Activated T-helper 1 cell treated with anti-CD3 and anti-CD28 coated beads, Interleukin-2, amount 50 U/mL, for 16 hours (primary cell): ENCODE data around the gene FTL.
"Not testable (repeated sequence)": the region's sequence is repeated elsewhere in the genome, so short reads cannot be mapped to it uniquely, and the experiment has no call there.

ENCODE experiments used
- DNase-seq, 2 donors: peaks; one replicate each; pipeline ENCODE4 v3.0.0-alpha.2; 2020; ENCODE audit warnings: low read depth in 1 of 2, low spot score in 1 of 2

Gene FTL

GRCh38 chr19:48965040-48965805, at the start of gene FTL:
TSS of gene FTL (plus strand) at chr19:48965309. CDS start at chr19:48965508, 199 bp downstream.
- DNase-seq = peak; percentile 73 to 81

DNA sequence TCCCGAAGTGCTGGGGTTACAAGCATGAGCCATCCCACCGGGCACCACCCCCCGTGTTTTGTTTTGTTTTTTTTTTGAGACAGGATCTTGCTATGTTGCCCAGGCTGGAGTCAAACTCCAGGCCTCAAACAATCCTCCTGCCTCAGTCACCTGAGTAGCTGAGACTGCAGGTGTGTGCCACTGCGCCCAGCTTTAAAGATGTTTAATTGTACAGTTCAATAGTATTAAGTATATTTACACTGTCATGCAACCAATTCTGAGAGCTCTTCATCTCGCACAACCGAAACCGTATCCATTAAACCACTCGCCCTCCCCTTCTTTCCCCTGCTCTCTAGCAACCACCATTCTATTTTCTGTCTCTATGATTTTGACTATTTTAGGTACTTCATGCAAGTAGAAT, 49.4 kb upstream of the FTL start:
- no peak for DNase-seq

DNA sequence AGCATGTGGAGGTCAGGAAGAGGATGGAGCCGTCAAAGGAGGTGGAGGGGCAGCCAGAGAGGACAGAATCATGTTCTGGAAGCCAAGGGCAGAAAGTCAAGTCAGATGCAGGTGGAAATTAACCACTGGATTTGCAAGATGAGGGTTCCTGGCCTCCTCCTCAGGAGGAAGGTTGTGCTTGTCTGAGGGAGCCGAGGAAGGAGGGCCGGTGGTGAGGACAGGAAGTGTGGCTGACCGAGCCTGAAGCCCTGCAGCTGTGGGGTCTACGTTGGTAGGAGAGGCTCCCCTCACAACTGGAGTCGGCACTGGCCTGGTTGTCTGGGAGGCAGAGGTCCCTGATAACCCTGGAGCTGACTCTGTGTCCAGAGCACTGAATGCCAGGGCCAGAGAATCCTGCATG, 47.0 kb upstream of the FTL start:
- DNase-seq = no peak

- DNase-seq = no peak
Measured at GRCh38 chr19:48918801-48919247, 46.3 kb upstream of the FTL start.

GRCh38 chr19:48919271-48919670, 45.8 kb upstream of the FTL start:
- DNase-seq = not testable (repeated sequence)

DNA sequence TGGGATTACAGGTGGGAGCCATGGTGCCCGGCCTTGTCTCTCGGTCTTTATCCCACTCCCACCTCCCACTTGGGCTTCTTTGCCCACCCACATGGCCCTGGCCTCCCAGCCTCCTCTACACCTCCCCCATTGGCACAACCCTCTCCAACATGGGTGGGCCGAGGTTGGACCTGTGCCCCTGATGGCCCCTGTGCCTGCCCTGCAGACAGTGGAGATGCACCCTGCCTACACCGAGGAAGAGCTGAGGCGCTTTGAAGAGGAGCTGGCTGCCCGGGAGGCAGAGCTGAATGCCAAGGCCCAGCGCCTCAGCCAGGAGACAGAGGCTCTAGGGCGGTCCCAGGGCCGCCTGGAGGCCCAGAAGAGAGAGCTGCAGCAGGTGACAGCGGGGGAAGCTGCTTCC, 44.2 kb upstream of the FTL start:
- no peak for DNase-seq

DNA sequence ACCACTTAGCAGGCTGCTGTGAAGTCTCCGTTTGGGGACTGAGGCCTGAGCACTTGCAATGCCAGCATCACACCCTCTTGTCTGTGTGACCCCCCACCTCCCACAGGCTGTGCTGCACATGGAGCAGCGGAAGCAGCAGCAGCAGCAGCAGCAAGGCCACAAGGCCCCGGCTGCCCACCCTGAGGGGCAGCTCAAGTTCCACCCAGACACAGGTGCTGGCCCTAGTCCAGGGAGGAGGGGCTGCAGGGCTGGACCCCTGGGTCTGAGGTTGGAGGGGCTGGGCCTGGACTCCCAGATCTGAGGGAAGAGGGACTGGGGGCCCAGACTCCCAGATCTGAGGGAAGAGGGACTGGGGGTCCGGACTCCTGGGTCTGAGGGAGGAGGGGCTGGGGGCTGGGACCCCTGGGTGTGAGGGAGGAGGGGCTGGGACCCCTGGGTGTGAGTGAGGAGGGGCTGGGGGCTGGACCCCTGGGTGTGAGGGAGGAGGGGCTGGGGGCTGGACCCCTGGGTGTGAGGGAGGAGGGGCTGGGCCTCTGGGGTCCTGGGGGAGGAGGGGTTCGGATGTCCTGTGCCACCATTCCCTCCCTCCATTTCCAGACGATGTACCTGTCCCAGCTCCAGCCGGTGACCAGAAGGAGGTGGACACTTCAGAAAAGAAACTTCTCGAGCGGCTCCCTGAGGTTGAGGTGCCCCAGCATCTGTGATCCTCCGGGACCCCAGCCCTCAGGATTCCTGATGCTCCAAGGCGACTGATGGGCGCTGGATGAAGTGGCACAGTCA, 43.2 kb upstream of the FTL start:
- no peak for DNase-seq

DNA sequence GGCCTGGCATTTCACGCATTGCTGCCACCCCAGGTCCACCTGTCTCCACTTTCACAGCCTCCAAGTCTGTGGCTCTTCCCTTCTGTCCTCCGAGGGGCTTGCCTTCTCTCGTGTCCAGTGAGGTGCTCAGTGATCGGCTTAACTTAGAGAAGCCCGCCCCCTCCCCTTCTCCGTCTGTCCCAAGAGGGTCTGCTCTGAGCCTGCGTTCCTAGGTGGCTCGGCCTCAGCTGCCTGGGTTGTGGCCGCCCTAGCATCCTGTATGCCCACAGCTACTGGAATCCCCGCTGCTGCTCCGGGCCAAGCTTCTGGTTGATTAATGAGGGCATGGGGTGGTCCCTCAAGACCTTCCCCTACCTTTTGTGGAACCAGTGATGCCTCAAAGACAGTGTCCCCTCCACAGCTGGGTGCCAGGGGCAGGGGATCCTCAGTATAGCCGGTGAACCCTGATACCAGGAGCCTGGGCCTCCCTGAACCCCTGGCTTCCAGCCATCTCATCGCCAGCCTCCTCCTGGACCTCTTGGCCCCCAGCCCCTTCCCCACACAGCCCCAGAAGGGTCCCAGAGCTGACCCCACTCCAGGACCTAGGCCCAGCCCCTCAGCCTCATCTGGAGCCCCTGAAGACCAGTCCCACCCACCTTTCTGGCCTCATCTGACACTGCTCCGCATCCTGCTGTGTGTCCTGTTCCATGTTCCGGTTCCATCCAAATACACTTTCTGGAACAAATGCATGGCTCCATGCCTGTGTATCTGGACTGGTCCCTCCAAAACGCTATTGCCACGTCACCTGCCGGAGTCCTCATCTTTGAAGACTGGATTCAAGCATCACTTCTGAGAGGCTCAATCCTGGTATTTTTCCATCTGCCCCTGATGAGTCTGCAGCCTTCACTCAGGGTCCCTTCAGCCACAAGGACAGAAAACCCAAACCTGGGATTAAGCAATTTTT, 42.3 kb upstream of the FTL start:
- no peak for DNase-seq

- no peak for DNase-seq
Measured at GRCh38 chr19:48925240-48925843, 39.8 kb upstream of the FTL start.

DNA sequence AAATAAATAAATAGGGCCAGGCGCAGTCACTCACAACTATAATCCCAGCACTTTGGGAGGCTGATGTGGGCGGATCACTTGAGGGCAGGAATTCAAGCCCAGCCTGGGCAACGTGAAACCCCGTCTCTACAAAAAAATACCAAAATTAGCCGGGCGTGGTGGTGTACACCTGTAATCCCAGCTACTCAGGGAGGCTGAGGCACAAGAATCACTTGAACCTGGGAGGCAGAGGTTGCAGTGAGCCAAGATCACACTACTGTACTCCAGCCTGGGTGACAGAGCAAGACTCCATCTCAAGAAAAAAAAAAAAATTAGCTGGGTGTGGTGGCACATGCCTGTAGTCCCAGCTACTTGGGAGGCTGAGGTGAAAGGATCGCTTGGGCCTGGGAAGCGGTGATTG, 39.2 kb upstream of the FTL start:
- not testable (repeated sequence) for DNase-seq

DNA sequence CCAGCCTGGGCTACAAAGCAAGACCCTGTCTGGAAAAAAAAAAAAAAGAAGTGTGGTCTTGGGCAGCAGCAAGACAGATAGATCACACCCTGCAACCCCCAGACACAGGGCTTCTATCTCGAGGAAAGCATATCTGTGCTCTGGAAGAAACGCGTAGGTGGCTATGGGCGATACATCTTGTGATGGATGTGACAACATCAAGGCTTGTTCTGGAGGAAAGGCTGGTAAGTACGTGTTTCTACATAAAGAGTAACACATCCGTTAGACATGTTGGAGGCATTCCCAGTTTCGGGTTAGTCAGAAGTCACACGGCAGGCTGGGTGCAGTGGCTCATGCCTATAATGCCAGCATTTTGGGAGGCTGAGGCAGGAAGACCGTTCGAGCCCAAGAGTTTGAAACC, 38.2 kb upstream of the FTL start:
- DNase-seq = no peak

GRCh38 chr19:48927692-48928091, 37.4 kb upstream of the FTL start:
- not testable (repeated sequence) for DNase-seq

GRCh38 chr19:48928164-48929025, 36.7 kb upstream of the FTL start:
- DNase-seq = no peak

DNA sequence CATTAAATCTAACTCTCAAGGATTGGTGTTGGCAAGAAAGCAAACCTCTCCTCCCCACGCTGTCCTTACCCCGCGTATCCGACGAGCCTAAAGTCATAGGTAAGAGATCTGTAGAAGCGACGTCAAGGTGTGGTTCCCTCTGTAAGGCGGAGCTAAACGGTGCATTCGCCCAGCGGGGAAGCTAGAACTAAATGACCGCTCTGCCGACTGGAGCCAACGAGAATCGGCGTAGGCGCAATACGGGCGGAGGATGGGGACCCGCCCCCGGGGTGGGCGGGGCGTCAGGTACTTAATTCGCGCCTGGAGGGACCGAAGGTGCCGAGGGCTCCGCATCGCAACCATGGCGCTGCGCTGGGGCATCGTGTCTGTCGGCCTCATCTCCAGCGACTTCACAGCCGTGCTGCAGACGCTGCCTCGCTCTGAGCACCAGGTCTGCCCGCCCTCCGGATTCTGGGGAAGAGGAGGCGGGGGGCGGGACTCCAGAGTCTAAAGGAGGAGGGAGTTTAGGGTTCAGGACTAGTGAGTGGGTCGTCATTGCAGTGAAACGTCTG, 31.7 kb upstream of the FTL start, which contains the start of gene DHDH:
Gene DHDH, plus strand, starts transcription at position 318 of the 551 bp plus-strand sequence. Its CDS starts 23 bp downstream, at position 341.
- peak; percentile 75 to 78 for DNase-seq

- no peak for DNase-seq
Measured at GRCh38 chr19:48934837-48935236, 30.3 kb upstream of the FTL start.

- no peak for DNase-seq
Measured at GRCh38 chr19:48935864-48936263, 29.2 kb upstream of the FTL start.

DNA sequence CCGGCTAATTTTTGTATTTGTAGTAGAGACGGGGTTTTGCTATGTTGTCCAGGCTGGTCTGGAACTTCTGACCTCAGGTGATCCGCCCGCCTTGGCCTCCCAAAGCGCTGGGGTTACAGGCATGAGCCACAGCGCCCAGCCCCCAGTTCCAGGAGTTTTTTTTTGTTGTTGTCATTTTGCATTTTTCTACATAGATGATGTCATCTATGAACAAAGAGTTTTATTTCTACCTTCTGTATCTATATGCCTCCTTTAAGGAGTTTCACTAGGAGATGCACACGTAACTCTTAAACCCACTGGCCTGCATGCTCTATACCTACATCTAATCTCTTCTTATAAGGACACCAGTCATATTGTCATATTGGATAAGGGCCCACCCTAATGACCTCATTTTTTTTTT, 26.9 kb upstream of the FTL start:
- no peak for DNase-seq

- no peak for DNase-seq
Measured at GRCh38 chr19:48940902-48941301, 24.2 kb upstream of the FTL start.

DNA sequence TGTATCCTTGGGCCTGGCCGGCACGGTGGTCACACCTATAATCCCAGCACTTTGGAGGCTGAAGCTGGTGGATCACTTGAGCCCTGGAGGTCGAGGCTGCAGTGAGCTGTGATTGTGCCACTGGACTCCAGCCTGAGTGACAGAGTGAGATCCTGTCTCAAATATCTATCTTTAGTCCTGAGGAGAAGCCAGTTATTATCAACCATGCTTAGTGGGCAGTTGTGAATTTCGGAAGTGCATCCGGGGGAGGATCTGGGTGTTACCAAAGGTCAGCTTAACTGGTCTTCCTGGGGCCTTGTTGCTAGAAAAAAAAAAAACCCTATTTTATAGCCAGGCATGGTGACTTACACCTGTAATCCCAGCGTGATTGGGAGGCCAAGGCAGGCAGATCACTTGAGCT, 22.0 kb upstream of the FTL start:
- DNase-seq = no peak

- DNase-seq = no peak
Measured at GRCh38 chr19:48945415-48945814, 19.7 kb upstream of the FTL start.
